PC-3 (cell line): Measurements from ENCODE around the gene DIAPH2. TPM values are rescaled to one million over a fixed set of nuclear protein-coding genes. Genes with fewer than 3 reads are reported as not detected.

Experiments
- ATAC-seq: fragments of 200-7000 bp; cut with Tn5 transposase; 2 replicates; pipeline ENCODE4 v1.9.1; 2020; ENCODE audit warnings: mild to moderate bottlenecking, moderate library complexity
- BruUV-seq: library from RNA; stranded (reverse); fragments of 400-500 nt; replicated peaks from 2 replicates; lab custom pipeline; 2021; lab: Mats Ljungman, UMichigan
- CTCF ChIA-PET: fragments of 300-600 bp; sonication (Branson Sonifier 250); formaldehyde crosslinking; loops from one replicate; lab custom pipeline; 2022; ENCODE audit warnings: antibody characterized with exemption; lab: Charles Lee
- POLR2A ChIA-PET: fragments of 300-600 bp; sonication (Branson Sonifier 250); formaldehyde crosslinking; loops from one replicate; lab custom pipeline; 2022; ENCODE audit warnings: antibody characterized with exemption; ENCODE audit not compliant: unreplicated experiment; lab: Charles Lee
- DNase-seq: peaks from one replicate; pipeline ENCODE4 v3.0.0-alpha.2; 2015
- H2AFZ ChIP-seq: fragments of 300-600 bp; sonication (generic); 2 replicates; pipeline ENCODE4 v1.6.0; 2016; ENCODE audit warnings: antibody characterized with exemption, low read length
- H3F3A ChIP-seq: fragments of 300-600 bp; sonication (generic); one replicate; pipeline ENCODE4 v1.6.0; 2017; ENCODE audit warnings: antibody characterized with exemption, low read length, control low read depth, mild to moderate bottlenecking; ENCODE audit not compliant: unreplicated experiment
- H3K27ac ChIP-seq: fragments of 300-600 bp; sonication (generic); 2 replicates; pipeline ENCODE4 v1.5.1; 2016; ENCODE audit warnings: mild to moderate bottlenecking, low read length
- H3K27me3 ChIP-seq: fragments of 300-600 bp; sonication (generic); 2 replicates; pipeline ENCODE4 v1.6.1; 2016; ENCODE audit warnings: low read length, mixed read lengths
- H3K36me3 ChIP-seq: fragments of 300-600 bp; sonication (generic); 2 replicates; pipeline ENCODE4 v1.6.1; 2016; ENCODE audit warnings: low read depth, mixed run types, low read length, mixed read lengths
- H3K4me1 ChIP-seq: fragments of 300-600 bp; sonication (generic); 2 replicates; pipeline ENCODE4 v1.5.1; 2016; ENCODE audit warnings: low read length; ENCODE audit not compliant: insufficient read depth
- H3K4me2 ChIP-seq: fragments of 300-600 bp; sonication (generic); 2 replicates; pipeline ENCODE4 v1.6.0; 2016; ENCODE audit warnings: low read length
- H3K4me3 ChIP-seq: fragments of 300-600 bp; sonication (generic); 2 replicates; pipeline ENCODE4 v1.5.1; 2016; ENCODE audit warnings: mild to moderate bottlenecking, low read length, mixed read lengths
- H3K79me2 ChIP-seq: fragments of 300-600 bp; sonication (generic); 2 replicates; pipeline ENCODE4 v1.6.1; 2017; ENCODE audit warnings: low read length, mixed read lengths
- H3K9ac ChIP-seq: fragments of 300-600 bp; sonication (generic); 2 replicates; pipeline ENCODE4 v1.6.0; 2016; ENCODE audit warnings: mild to moderate bottlenecking, low read length
- H3K9me2 ChIP-seq: fragments of 300-600 bp; sonication (generic); replicated peaks from 2 replicates; pipeline ENCODE4 v1.6.1; 2016; ENCODE audit warnings: mixed run types, low read length, mixed read lengths
- H3K9me3 ChIP-seq: fragments of 300-600 bp; sonication (generic); 2 replicates; pipeline ENCODE4 v1.6.1; 2016; ENCODE audit warnings: low read length, mixed read lengths
- H4K20me1 ChIP-seq: fragments of 300-600 bp; sonication (generic); 2 replicates; pipeline ENCODE4 v1.6.1; 2016; ENCODE audit warnings: low read length, mixed read lengths
- CTCF ChIP-seq: fragments of 300-600 bp; sonication (generic); conservative IDR thresholded peaks from 2 replicates; pipeline ENCODE4 v1.5.1; 2017; ENCODE audit warnings: antibody characterized with exemption, low read depth, mild to moderate bottlenecking, low read length
- EZH2 ChIP-seq: fragments of 300-600 bp; sonication (generic); IDR thresholded peaks from one replicate; pipeline ENCODE4 v1.6.1; 2017; ENCODE audit warnings: antibody characterized with exemption, mild to moderate bottlenecking, low read length; ENCODE audit not compliant: unreplicated experiment
- EZH2phosphoT487 ChIP-seq: fragments of 300-600 bp; sonication (generic); IDR thresholded peaks from 2 replicates; pipeline ENCODE4 v1.6.1; 2018; ENCODE audit warnings: mild to moderate bottlenecking, antibody characterized with exemption, low read length, borderline replicate concordance
- intact Hi-C: fragments of 100-400 bp; cut with micrococcal nuclease; formaldehyde crosslinking; loops from 2 replicates; pipeline ENCODE4 v1.9.0; 2023
- total RNA-seq: library from RNA; depleted of rRNA; stranded (reverse); fragments of >200 nt; gene quantifications from 2 replicates; pipeline ENCODE4 v1.2.3, GENCODE V29; 2014; rRNA removed

DIAPH2 gene
- total RNA-seq, 1 experiment from 2014 or later = 15.1 TPM

- Histone ChIP-seq H3K4me1 (no peaks in the 10 kb centered on the region), H3K9ac (no peak overlapping the region), H3K27ac (no peak overlapping the region), H3K4me2 (no peak overlapping the region), H3K36me3 (no peaks in the 10 kb centered on the region), H3K9me2 (no peaks in the 10 kb centered on the region), H2AFZ (no peak overlapping the region), H3K79me2 (no peaks in the 10 kb centered on the region), H3F3A (no peaks in the 10 kb centered on the region), H3K4me3 (no peak overlapping the region), H4K20me1 (no peaks in the 10 kb centered on the region), H3K9me3 (no peaks in the 10 kb centered on the region), H3K27me3 (no peaks in the 10 kb centered on the region)
- intact Hi-C loops = no loop called here
- POLR2A ChIA-PET = no interaction called here
- no peak for DNase-seq
- no TSS peak for BruUV-seq
- ATAC-seq = no peak
- CTCF ChIA-PET = no interaction called here
- TF ChIP-seq EZH2phosphoT487 (no peak), CTCF (no peak), EZH2 (no peak)
Observed at GRCh38 chrX:97637289-97637688, 952.6 kb downstream of the DIAPH2 start.

GRCh38 chrX:97638621-97639020, 954.0 kb downstream of the DIAPH2 start:
- ATAC-seq (no peak), DNase-seq (no peak)
- intact Hi-C loops = no loop called here

GRCh38 chrX:97639526-97639925, 954.9 kb downstream of the DIAPH2 start:
- no peak for ATAC-seq
- intact Hi-C loops = no loop called here
- TF ChIP-seq EZH2 (no peak), EZH2phosphoT487 (no peak), CTCF (no peak)
- Histone ChIP-seq H3K4me2 (no peak overlapping the region), H3F3A (no peaks in the 10 kb centered on the region), H3K27me3 (no peaks in the 10 kb centered on the region), H3K9ac (no peak overlapping the region), H4K20me1 (no peaks in the 10 kb centered on the region), H3K27ac (no peak overlapping the region), H3K79me2 (no peaks in the 10 kb centered on the region), H3K4me3 (no peak overlapping the region), H3K36me3 (no peaks in the 10 kb centered on the region), H2AFZ (no peak overlapping the region), H3K9me2 (no peaks in the 10 kb centered on the region), H3K9me3 (no peaks in the 10 kb centered on the region), H3K4me1 (no peaks in the 10 kb centered on the region)
- POLR2A ChIA-PET = no interaction called here
- BruUV-seq = no TSS peak
- CTCF ChIA-PET = no interaction called here
- no peak for DNase-seq

More at GRCh38 chrX:97638621-97639020, 954.0 kb downstream of the DIAPH2 start:
- H3K36me3 ChIP-seq = no peaks in the 10 kb centered on the region
- H3K27me3 ChIP-seq = no peaks in the 10 kb centered on the region
- H3K4me2 ChIP-seq = no peak overlapping the region
- H4K20me1 ChIP-seq = no peaks in the 10 kb centered on the region
- no peaks in the 10 kb centered on the region for H3F3A ChIP-seq
- no peaks in the 10 kb centered on the region for H3K9me2 ChIP-seq
- TF ChIP-seq CTCF (no peak), EZH2phosphoT487 (no peak), EZH2 (no peak)
- no peaks in the 10 kb centered on the region for H3K4me1 ChIP-seq
- no TSS peak for BruUV-seq
- no peak overlapping the region for H3K27ac ChIP-seq
- no peak overlapping the region for H3K9ac ChIP-seq
- CTCF ChIA-PET = no interaction called here
- H3K9me3 ChIP-seq = no peaks in the 10 kb centered on the region
- H3K4me3 ChIP-seq = no peak overlapping the region
- H3K79me2 ChIP-seq = no peaks in the 10 kb centered on the region
- H2AFZ ChIP-seq = no peak overlapping the region
- POLR2A ChIA-PET = no interaction called here

Other genes with a start within 250 kb of the DIAPH2 start
- 1.4 and 3.0 TPM in 2 replicates for gene RPA4, start 199.1 kb downstream of the DIAPH2 start, total RNA-seq